IPS-18a (cell line): Measurements from ENCODE around the gene TOP3B.

Source experiments
- H3K27ac ChIP-seq: one replicate; pipeline ENCODE4 v1.5.1; 2013; ENCODE audit warnings: low read length
- H3K27me3 ChIP-seq: one replicate; pipeline ENCODE4 v1.6.1; 2013; ENCODE audit warnings: mild to moderate bottlenecking, low read length; ENCODE audit not compliant: control insufficient read depth, insufficient read depth
- H3K36me3 ChIP-seq: one replicate; pipeline ENCODE4 v1.6.1; 2013; ENCODE audit warnings: low read depth, low read length; ENCODE audit not compliant: control insufficient read depth
- H3K4me1 ChIP-seq: one replicate; pipeline ENCODE4 v1.6.1; 2013; ENCODE audit warnings: low read depth, low read length; ENCODE audit not compliant: control insufficient read depth
- H3K4me3 ChIP-seq: one replicate; pipeline ENCODE4 v1.5.1; 2013; ENCODE audit warnings: low read length
- H3K9ac ChIP-seq: one replicate; pipeline ENCODE4 v1.6.1; 2013; ENCODE audit warnings: mild to moderate bottlenecking, low read length, moderate library complexity
- H3K9me3 ChIP-seq: one replicate; pipeline ENCODE4 v1.6.1; 2013; ENCODE audit warnings: low read depth, low read length; ENCODE audit not compliant: control insufficient read depth

The TOP3B gene

DNA sequence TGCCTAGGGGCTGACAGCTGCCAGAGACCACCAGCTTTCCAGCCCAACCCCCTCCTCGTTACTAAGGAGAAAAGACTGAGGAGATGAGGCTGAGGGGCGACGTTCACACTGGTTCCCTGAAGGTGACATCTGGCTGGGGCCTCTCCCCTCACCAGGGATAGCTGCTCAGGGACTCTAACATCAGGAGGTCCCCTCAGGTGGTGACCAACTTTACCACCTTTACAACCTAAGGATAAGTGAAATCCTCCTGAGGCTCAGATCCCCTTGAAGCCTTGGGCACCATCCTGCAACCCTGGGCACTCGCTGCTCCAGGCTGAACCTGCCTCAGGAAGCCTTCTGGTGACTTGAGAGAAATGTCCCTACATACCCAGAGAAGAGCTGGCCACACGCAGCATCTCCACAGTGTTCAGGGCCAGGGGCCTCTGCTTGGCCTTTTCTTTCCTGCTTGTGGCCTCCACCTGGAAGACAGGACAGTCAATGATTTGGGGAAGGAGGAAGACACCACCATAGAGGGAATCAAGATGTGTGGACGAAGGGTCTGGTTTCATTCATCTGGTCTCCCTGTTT is 17.6 kb downstream of the TOP3B start:
- Histone ChIP-seq H3K27ac (no peak overlapping the region), H3K9me3 (no peaks in the 10 kb centered on the region), H3K4me3 (no peak overlapping the region), H3K27me3 (no peaks in the 10 kb centered on the region), H3K9ac (no peak overlapping the region), H3K4me1 (no peaks in the 10 kb centered on the region), H3K36me3 (peaks cover 77% of the 10 kb centered on the region)

DNA sequence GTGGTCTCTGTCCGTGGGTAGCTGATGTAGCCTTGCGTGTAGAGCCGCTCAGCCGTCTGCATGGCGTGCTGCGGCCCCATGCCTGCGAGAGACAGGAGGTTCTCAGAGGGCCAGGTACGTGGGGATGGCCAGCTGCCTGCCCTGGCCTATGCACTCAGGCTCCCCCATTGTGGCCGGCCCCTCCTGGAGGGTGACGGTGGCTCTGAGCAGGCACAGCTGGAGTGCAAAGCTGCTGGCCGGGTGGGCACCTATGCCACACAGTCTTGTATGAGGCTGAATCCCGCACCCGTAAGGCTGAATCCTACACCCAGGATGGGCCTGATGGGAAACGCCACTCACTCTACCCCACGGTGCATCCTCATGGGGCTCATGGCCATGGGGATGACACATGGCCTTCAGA is 18.4 kb downstream of the TOP3B start:
- Histone ChIP-seq H3K27ac (no peak overlapping the region), H3K4me1 (no peaks in the 10 kb centered on the region), H3K27me3 (no peaks in the 10 kb centered on the region), H3K9me3 (no peaks in the 10 kb centered on the region), H3K36me3 (peaks cover 82% of the 10 kb centered on the region), H3K9ac (no peak overlapping the region), H3K4me3 (no peak overlapping the region)

DNA sequence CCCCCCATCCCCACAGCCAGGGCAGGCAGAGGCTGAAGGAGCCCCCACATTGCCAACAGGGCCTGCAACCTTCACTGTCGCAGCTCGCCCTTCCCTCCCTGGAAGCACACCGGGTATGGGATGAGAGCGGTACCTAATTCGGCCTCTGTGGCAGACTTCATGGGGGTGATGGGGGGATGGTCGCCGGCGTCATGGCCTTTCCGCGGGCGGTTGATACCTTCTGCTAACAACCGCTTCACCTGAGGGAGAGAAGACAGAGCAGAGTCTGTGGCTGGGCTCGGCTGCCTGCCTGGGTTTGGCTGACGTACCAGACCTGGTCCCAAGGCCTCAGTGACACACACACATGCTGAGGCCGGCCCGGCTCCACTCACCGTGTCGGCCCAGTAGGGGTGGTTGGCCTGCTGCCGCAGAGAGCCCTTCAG is 18.8 kb downstream of the TOP3B start:
- Histone ChIP-seq H3K27ac (no peak overlapping the region), H3K27me3 (no peaks in the 10 kb centered on the region)

DNA sequence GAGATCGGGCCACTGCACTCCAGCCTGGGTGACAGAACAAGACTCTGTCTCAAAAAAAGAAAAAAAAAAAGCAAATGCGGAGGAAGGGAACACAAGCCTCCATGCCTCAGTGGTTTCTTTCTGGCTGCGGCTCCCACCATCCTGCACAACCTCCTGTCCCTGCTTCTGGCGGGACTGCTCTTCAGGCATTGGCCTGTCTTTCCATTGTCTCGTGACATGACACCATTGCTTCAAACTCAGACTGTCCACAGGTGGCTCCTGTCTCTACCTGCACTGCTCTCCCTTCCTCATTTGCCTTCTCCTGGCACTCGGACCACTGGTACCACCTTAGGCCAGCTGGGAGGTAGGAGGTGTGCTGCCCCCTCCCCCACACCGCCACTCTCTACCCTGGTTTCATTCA is 19.3 kb downstream of the TOP3B start:
- no peaks in the 10 kb centered on the region for H3K9me3 ChIP-seq
- no peak overlapping the region for H3K4me3 ChIP-seq
- peaks cover 84% of the 10 kb centered on the region for H3K36me3 ChIP-seq
- H3K27ac ChIP-seq: no peak overlapping the region
- no peaks in the 10 kb centered on the region for H3K4me1 ChIP-seq
- no peak overlapping the region for H3K9ac ChIP-seq
- H3K27me3 ChIP-seq: no peaks in the 10 kb centered on the region

More for the DNA sequence above, 18.8 kb downstream of the TOP3B start:
- no peak overlapping the region for H3K9ac ChIP-seq
- H3K4me3 ChIP-seq: no peak overlapping the region
- H3K36me3 ChIP-seq: peaks cover 84% of the 10 kb centered on the region
- no peaks in the 10 kb centered on the region for H3K9me3 ChIP-seq
- H3K4me1 ChIP-seq: no peaks in the 10 kb centered on the region

GRCh38 chr22:21962655-21962949 is 20.0 kb downstream of the TOP3B start:
- Histone ChIP-seq H3K36me3 (peaks cover 77% of the 10 kb centered on the region), H3K27me3 (no peaks in the 10 kb centered on the region), H3K4me1 (no peaks in the 10 kb centered on the region), H3K9me3 (no peaks in the 10 kb centered on the region), H3K4me3 (no peak overlapping the region), H3K27ac (no peak overlapping the region), H3K9ac (no peak overlapping the region)

DNA sequence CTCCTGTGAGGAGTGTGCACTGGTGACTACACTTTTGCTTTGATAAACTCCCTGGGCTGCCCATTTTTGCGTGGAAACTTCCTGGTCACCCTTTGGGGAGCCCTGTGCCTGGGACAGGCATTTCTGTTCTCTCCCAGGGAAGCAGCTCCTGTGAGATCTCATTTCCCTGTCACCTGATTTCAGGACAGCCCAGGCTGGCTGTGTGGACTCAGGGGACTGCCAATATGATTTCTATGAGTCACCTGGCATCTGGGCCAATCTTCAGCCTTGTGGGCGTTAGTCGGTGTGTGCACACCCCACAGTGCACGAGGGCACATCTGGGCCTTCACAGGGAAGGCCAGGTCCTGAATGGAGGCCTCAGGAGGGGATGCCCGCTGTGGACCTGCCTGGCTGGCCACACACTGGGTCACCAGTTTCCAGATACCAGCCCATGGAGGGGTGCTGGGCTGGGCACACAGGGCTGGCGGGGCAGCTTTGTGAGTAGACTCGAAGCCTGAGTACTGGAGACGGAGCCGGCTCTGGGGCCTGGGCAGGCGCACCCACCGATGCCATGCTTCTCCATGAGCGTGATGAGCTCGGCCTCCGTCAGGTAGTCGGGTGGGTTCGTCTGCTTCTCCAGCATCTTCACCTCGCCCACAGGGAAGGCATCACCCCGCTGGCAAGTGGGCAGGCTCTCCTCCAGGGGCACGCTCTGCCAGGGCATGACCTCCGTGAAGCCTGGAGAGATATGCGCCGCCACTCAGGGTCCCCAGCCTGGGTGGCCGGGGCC is 20.5 kb downstream of the TOP3B start:
- Histone ChIP-seq H3K27ac (no peak overlapping the region), H3K4me1 (no peaks in the 10 kb centered on the region), H3K36me3 (peaks cover 71% of the 10 kb centered on the region), H3K27me3 (no peaks in the 10 kb centered on the region), H3K9me3 (no peaks in the 10 kb centered on the region), H3K4me3 (no peak overlapping the region), H3K9ac (no peak overlapping the region)

GRCh38 chr22:21961127-21961867 is 21.3 kb downstream of the TOP3B start:
- H3K9ac ChIP-seq: no peak overlapping the region
- no peak overlapping the region for H3K4me3 ChIP-seq
- H3K27me3 ChIP-seq: no peaks in the 10 kb centered on the region
- no peak overlapping the region for H3K27ac ChIP-seq
- peaks cover 64% of the 10 kb centered on the region for H3K36me3 ChIP-seq
- no peaks in the 10 kb centered on the region for H3K9me3 ChIP-seq
- no peaks in the 10 kb centered on the region for H3K4me1 ChIP-seq

GRCh38 chr22:21960200-21961126 is 22.1 kb downstream of the TOP3B start:
- Histone ChIP-seq H3K36me3 (peaks cover 58% of the 10 kb centered on the region), H3K4me1 (no peaks in the 10 kb centered on the region), H3K4me3 (no peak overlapping the region), H3K9ac (no peak overlapping the region), H3K27ac (no peak overlapping the region), H3K9me3 (no peaks in the 10 kb centered on the region), H3K27me3 (no peaks in the 10 kb centered on the region)

DNA sequence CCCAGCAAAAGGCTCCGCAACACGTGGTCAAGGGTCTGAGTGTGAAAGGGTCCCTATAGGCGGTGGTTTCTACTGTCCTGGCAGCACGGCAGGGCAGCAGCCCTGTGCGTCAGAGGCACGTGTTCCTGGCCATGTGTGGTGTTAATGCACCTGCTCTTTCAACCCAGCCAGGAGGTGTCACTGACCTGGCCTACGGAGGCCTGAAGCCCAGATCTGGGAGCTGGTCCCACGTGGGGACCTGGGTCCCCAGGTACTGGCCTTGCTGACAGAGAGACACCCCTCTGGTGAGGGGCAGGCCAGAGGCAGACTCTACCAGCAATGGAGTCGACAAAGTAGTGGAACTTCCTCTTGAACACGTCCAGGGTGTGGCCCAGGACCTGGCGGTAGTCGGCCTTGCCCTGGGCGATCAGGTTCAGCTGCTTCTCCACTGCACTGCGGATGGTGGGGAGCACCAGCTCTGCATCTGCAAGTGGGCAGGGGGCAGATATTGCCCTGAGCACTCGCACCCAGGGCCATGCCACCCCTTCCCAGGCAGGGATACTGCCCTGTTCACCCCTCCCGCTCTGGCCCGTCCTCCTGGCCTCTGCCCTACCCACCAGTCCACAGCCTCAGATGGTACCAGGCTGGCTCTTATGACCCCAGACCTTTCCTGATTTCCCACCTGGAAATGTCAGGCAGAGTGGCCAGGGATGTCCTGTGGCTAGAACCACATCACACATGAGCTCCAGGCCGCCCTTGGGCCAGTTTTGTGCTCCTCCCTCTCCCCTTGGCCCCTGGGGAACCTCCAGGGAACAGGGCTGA is 23.1 kb downstream of the TOP3B start:
- peaks cover 48% of the 10 kb centered on the region for H3K36me3 ChIP-seq
- H3K9me3 ChIP-seq: no peaks in the 10 kb centered on the region
- H3K4me3 ChIP-seq: no peak overlapping the region
- no peaks in the 10 kb centered on the region for H3K4me1 ChIP-seq
- no peak overlapping the region for H3K9ac ChIP-seq
- H3K27ac ChIP-seq: no peak overlapping the region
- H3K27me3 ChIP-seq: no peaks in the 10 kb centered on the region

- H3K36me3 ChIP-seq: peaks cover 39% of the 10 kb centered on the region
Observed at GRCh38 chr22:21958360-21959273, 24.0 kb downstream of the TOP3B start.

More at GRCh38 chr22:21958360-21959273, 24.0 kb downstream of the TOP3B start:
- Histone ChIP-seq H3K9ac (no peak overlapping the region), H3K4me1 (no peaks in the 10 kb centered on the region), H3K9me3 (no peaks in the 10 kb centered on the region), H3K4me3 (no peak overlapping the region), H3K27me3 (no peaks in the 10 kb centered on the region), H3K27ac (no peak overlapping the region)
